Measurements from ENCODE around the gene MEG3.
A peak's percentile ranks its signal among the peaks of the same experiment; 100 is the strongest.

Gene MEG3

GRCh38 chr14:100851586-100851916 lies 25.6 kb downstream of the MEG3 start:
- DNase-seq: no peak

GRCh38 chr14:100851946-100852620 lies 26.2 kb downstream of the MEG3 start:
- DNase-seq: no peak

- DNase-seq: no peak
These were observed 28.5 kb downstream of the MEG3 start for GRCh38 chr14:100854435-100854834.

- DNase-seq: no peak
These were observed 29.5 kb downstream of the MEG3 start for GRCh38 chr14:100855256-100855930.

GRCh38 chr14:100856056-100856950 lies 30.4 kb downstream of the MEG3 start:
- DNase-seq: no peak

GRCh38 chr14:100857233-100857922 lies 31.5 kb downstream of the MEG3 start:
- DNase-seq: peak; percentile 84

GRCh38 chr14:100857923-100858837 lies 32.3 kb downstream of the MEG3 start:
- peak; percentile 31 for DNase-seq

GRCh38 chr14:100858838-100859220 lies 32.9 kb downstream of the MEG3 start:
- no peak for DNase-seq

GRCh38 chr14:100859781-100860180 lies 33.9 kb downstream of the MEG3 start:
- no peak for DNase-seq

GRCh38 chr14:100860556-100861187 lies 34.8 kb downstream of the MEG3 start:
- DNase-seq: no peak

- DNase-seq: no peak
These were observed 35.4 kb downstream of the MEG3 start for GRCh38 chr14:100861188-100861936.

- DNase-seq: no peak
These were observed 36.0 kb downstream of the MEG3 start for GRCh38 chr14:100861937-100862247.

GRCh38 chr14:100862277-100862676 lies 36.4 kb downstream of the MEG3 start:
- no peak for DNase-seq

GRCh38 chr14:100862793-100863192 lies 36.9 kb downstream of the MEG3 start:
- no peak for DNase-seq

GRCh38 chr14:100864206-100864605 lies 38.3 kb downstream of the MEG3 start:
- DNase-seq: no peak

GRCh38 chr14:100864960-100865681 lies 39.2 kb downstream of the MEG3 start:
- DNase-seq: no peak

- DNase-seq: no peak
These were observed 40.0 kb downstream of the MEG3 start for GRCh38 chr14:100865682-100866591.

- DNase-seq: no peak
These were observed 41.0 kb downstream of the MEG3 start for GRCh38 chr14:100866666-100867630.

Data from SHP77 treated with DMSO at 0.1 percent for 48 hours (cell line).